ENCODE results near the gene SPART. TPM values are rescaled to one million over a fixed set of nuclear protein-coding genes. Genes with fewer than 3 reads are reported as not detected.

SPART gene
- polyA plus RNA-seq, 1 donor (not counting 4 experiments of a cell fraction or from before 2014, with no cell fraction given): 35.5 TPM

DNA sequence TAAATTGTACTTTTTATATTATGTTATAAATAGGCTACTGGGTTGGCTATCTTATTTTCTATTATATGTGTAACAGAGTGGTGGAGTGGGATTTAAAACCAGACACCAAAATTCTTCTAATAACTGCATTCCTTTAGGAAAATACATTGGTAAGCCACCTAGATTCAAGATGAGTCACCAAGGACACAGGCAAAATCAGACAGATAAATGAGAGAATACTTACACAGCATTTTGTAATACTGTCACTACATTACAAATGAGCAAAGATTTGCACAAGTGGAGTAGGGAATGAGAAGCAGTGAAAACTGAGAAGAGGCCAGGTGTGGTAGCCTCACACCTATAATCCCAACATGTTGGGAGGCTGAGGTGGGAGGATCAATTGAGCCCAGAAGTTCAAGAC lies 6.2 kb upstream of the SPART start:
- no peaks in the 10 kb centered on the region for H3K36me3 ChIP-seq (ENCODE audit: control insufficient read depth in 2 of 2, extremely low read depth in 1 of 2, insufficient read depth in 2 of 2, low read length in 2 of 2)
- dilution Hi-C loops (cut with MboI; ENCODE audit: extremely low pct_ligation_motif_present, low sequenced_read_pairs): no loop called here
- H3K27me3 ChIP-seq (ENCODE audit: control insufficient read depth, extremely low read depth, insufficient read depth, low read length): no peaks in the 10 kb centered on the region
- TF ChIP-seq CTCF (optimal IDR thresholded peaks at IDR 0.05 in 1 of 3, IDR thresholded peaks at IDR 0.05 in 1 of 3, conservative IDR thresholded peaks at IDR 0.05 in 1 of 3; ENCODE audit: extremely low read depth in 1 of 3, insufficient read depth in 2 of 3, low read length in 3 of 3) (no peak), EZH2 (IDR thresholded peaks at IDR 0.05; ENCODE audit: low read length) (no peak)
- no peaks in the 10 kb centered on the region for H4K20me1 ChIP-seq (ENCODE audit: control insufficient read depth, extremely low read depth, insufficient read depth, low read length)
- no peaks in the 10 kb centered on the region for H3K9me1 ChIP-seq (ENCODE audit: control insufficient read depth, extremely low read depth, insufficient read depth, low read length)
- H3K4me2 ChIP-seq (ENCODE audit: control insufficient read depth, extremely low read depth, insufficient read depth, low read depth, low read length): no peak overlapping the region
- H3K27ac ChIP-seq (ENCODE audit: control insufficient read depth, insufficient read depth, low read length): no peak overlapping the region
- no peak overlapping the region for H3K9ac ChIP-seq (ENCODE audit: control insufficient read depth, extremely low read depth, insufficient read depth, low read length)
- H3K9me3 ChIP-seq (ENCODE audit: control insufficient read depth, low read depth, low read length): no peaks in the 10 kb centered on the region
- H3K79me2 ChIP-seq (ENCODE audit: control insufficient read depth, insufficient read depth, low read length): no peaks in the 10 kb centered on the region
- FAIRE-seq (no peak), DNase-seq (ENCODE audit: low read depth, low spot score) (no peak)
- H3K4me3 ChIP-seq (ENCODE audit: control insufficient read depth in 2 of 3, extremely low read depth in 1 of 3, insufficient read depth in 2 of 3, low read depth in 1 of 3, low read length in 3 of 3): no peak overlapping the region
- H3K4me1 ChIP-seq (ENCODE audit: control insufficient read depth, extremely low read depth, insufficient read depth, low read length): no peaks in the 10 kb centered on the region
- no peak overlapping the region for H2AFZ ChIP-seq (ENCODE audit: control insufficient read depth, low read length)

DNA sequence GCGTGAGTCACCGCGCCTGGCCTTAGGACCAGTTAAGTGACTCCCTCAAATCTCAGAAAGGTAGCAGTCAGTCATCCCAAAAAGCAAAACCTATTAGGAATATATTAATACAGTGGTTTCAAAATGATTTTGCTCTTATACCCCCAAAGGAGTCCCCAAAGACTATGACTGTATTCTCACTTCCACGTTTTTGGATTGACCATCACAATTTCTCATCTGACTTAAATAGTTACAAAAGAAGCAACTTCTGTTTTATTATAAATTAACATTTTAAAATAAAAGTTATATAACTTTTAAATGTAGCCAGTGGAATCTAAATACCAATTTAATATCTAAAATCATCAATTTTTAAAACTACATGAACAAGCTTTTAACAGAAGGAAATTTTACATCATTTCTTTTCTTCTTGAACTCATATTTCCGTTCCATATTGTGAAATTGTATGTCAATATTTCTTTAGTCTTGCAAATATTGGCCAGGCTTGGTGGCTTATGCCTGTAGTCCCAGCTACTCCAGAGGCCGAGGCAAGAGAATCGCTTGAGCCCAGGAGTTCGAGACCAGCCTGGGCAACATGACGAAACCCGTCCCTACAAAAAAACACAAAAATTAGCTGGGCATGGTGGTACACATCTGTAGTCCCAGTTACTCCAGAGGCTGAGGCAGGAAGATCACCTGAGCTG lies 1.5 kb upstream of the SPART start:
- Histone ChIP-seq H4K20me1 (ENCODE audit: control insufficient read depth, extremely low read depth, insufficient read depth, low read length) (no peaks in the 10 kb centered on the region), H3K9me3 (ENCODE audit: control insufficient read depth, low read depth, low read length) (no peaks in the 10 kb centered on the region), H3K9me1 (ENCODE audit: control insufficient read depth, extremely low read depth, insufficient read depth, low read length) (no peaks in the 10 kb centered on the region), H3K4me1 (ENCODE audit: control insufficient read depth, extremely low read depth, insufficient read depth, low read length) (peaks cover 10% of the 10 kb centered on the region), H3K36me3 (ENCODE audit: control insufficient read depth in 2 of 2, extremely low read depth in 1 of 2, insufficient read depth in 2 of 2, low read length in 2 of 2) (no peaks in the 10 kb centered on the region), H3K79me2 (ENCODE audit: control insufficient read depth, insufficient read depth, low read length) (peaks cover 29% of the 10 kb centered on the region), H3K4me2 (ENCODE audit: control insufficient read depth, extremely low read depth, insufficient read depth, low read depth, low read length) (no peak overlapping the region), H3K4me3 (ENCODE audit: control insufficient read depth in 2 of 3, extremely low read depth in 1 of 3, insufficient read depth in 2 of 3, low read depth in 1 of 3, low read length in 3 of 3) (no peak overlapping the region), H3K9ac (ENCODE audit: control insufficient read depth, extremely low read depth, insufficient read depth, low read length) (no peak overlapping the region), H2AFZ (ENCODE audit: control insufficient read depth, low read length) (no peak overlapping the region), H3K27ac (ENCODE audit: control insufficient read depth, insufficient read depth, low read length) (no peak overlapping the region), H3K27me3 (ENCODE audit: control insufficient read depth, extremely low read depth, insufficient read depth, low read length) (no peaks in the 10 kb centered on the region)
- DNase-seq (ENCODE audit: low read depth, low spot score): no peak
- dilution Hi-C loops (cut with MboI; ENCODE audit: extremely low pct_ligation_motif_present, low sequenced_read_pairs): loop anchor here (5.0 kb wide), 1 partner anchor 50 kb away; no protein-coding TSS in a partner anchor
- TF ChIP-seq CTCF (optimal IDR thresholded peaks at IDR 0.05 in 1 of 3, IDR thresholded peaks at IDR 0.05 in 1 of 3, conservative IDR thresholded peaks at IDR 0.05 in 1 of 3; ENCODE audit: extremely low read depth in 1 of 3, insufficient read depth in 2 of 3, low read length in 3 of 3): no peak
- no peak for TF ChIP-seq EZH2 (IDR thresholded peaks at IDR 0.05; ENCODE audit: low read length)
- FAIRE-seq: no peak
